H1 (cell line): ENCODE measurements around the gene RMDN2. TPM values are rescaled to one million over a fixed set of nuclear protein-coding genes. Genes with fewer than 3 reads are reported as not detected.

ENCODE experiments used
- CTCF ChIA-PET: fragments of 300-600 bp; sonication (Branson Sonifier 250); formaldehyde crosslinking; loops from one replicate; lab custom pipeline; 2021; ENCODE audit not compliant: partially characterized antibody; lab: Charles Lee
- POLR2A ChIA-PET: fragments of 300-600 bp; sonication (Branson Sonifier 250); formaldehyde crosslinking; loops from one replicate; lab custom pipeline; 2021; ENCODE audit warnings: inconsistent platforms; ENCODE audit not compliant: partially characterized antibody; lab: Charles Lee
- DNase-seq, 2 experiments: peaks; one replicate each; pipeline versions ENCODE4 v3.0.0 to v3.0.0-alpha.2; 2010 to 2022; ENCODE audit warnings: low spot score in 2 of 2, low read depth in 1 of 2, mixed read lengths in 1 of 2
- FAIRE-seq: peaks from 2 replicates; lab custom pipeline; 2011; peaks lifted over from hg19 to GRCh38; lab: Jason Lieb, UNC
- H2AFZ ChIP-seq: 2 replicates; pipeline ENCODE4 v1.8.1; 2012; ENCODE audit warnings: low read length, inconsistent platforms
- H2AK5ac ChIP-seq: 2 replicates; pipeline ENCODE4 v1.6.1; 2013; ENCODE audit warnings: low read depth, low read length
- H2BK120ac ChIP-seq: replicated peaks from 2 replicates; pipeline ENCODE3; 2013; ENCODE audit warnings: low read depth, low read length, inconsistent platforms
- H2BK12ac ChIP-seq: 2 replicates; pipeline ENCODE4 v1.6.1; 2013; ENCODE audit warnings: low read depth, low read length
- H2BK15ac ChIP-seq: 2 replicates; pipeline ENCODE4 v1.6.1; 2013; ENCODE audit warnings: low read length
- H2BK20ac ChIP-seq: 2 replicates; pipeline ENCODE4 v1.6.1; 2013; ENCODE audit warnings: low read length
- H2BK5ac ChIP-seq: 2 replicates; pipeline ENCODE4 v1.6.1; 2013; ENCODE audit warnings: low read depth, low read length
- H3K14ac ChIP-seq: 2 replicates; pipeline ENCODE4 v1.6.1; 2013; ENCODE audit warnings: inconsistent platforms; ENCODE audit not compliant: insufficient read length
- H3K18ac ChIP-seq: 2 replicates; pipeline ENCODE4 v1.6.1; 2013; ENCODE audit warnings: low read length; ENCODE audit errors: extremely low read depth
- H3K23ac ChIP-seq: 2 replicates; pipeline ENCODE4 v1.6.1; 2013; ENCODE audit warnings: inconsistent platforms; ENCODE audit not compliant: insufficient read length
- H3K23me2 ChIP-seq: 2 replicates; pipeline ENCODE4 v1.6.1; 2013; ENCODE audit warnings: low read depth, low read length
- H3K27ac ChIP-seq: 2 replicates; pipeline ENCODE4 v1.6.1; 2011; ENCODE audit warnings: low read depth, low read length, inconsistent platforms
- H3K27me3 ChIP-seq, 4 experiments: replicated peaks in 1 of 4; 1 replicate in 1 of 4; 2 replicates in 3 of 4; pipeline versions ENCODE4 v1.6.1 to v1.8.1; 2011 to 2013; ENCODE audit warnings: low read length in 3 of 4, mild to moderate bottlenecking in 3 of 4, inconsistent platforms in 2 of 4, mixed read lengths in 2 of 4, moderate library complexity in 1 of 4; ENCODE audit not compliant: control insufficient read depth in 3 of 4, insufficient read depth in 3 of 4; ENCODE audit errors: extremely low read depth in 1 of 4
- H3K36me3 ChIP-seq, 4 experiments: 2 replicates each; pipeline versions ENCODE4 v1.6.1 to v1.8.1; 2011 to 2013; ENCODE audit warnings: mild to moderate bottlenecking in 4 of 4, low read length in 3 of 4, moderate library complexity in 2 of 4, control low read depth in 1 of 4, inconsistent platforms in 1 of 4; ENCODE audit not compliant: insufficient read depth in 4 of 4, control insufficient read depth in 2 of 4
- H3K4ac ChIP-seq: replicated peaks from 2 replicates; pipeline ENCODE3; 2013; ENCODE audit warnings: low read length, low read depth, mixed read lengths, inconsistent platforms; ENCODE audit not compliant: insufficient read length
- H3K4me1 ChIP-seq, 4 experiments: replicated peaks in 1 of 4; 1 replicate in 1 of 4; 2 replicates in 3 of 4; pipeline versions ENCODE4 v1.6.1 to v1.8.1; 2011 to 2013; ENCODE audit warnings: low read length in 3 of 4, inconsistent platforms in 2 of 4, mixed read lengths in 1 of 4; ENCODE audit not compliant: insufficient read depth in 4 of 4, control insufficient read depth in 3 of 4
- H3K4me2 ChIP-seq, 2 experiments: 2 replicates each; pipeline versions ENCODE4 v1.6.1 to v1.8.1; 2011 to 2013; ENCODE audit warnings: low read depth in 2 of 2, low read length in 2 of 2, control low read depth in 1 of 2, inconsistent platforms in 1 of 2, mild to moderate bottlenecking in 1 of 2; ENCODE audit not compliant: insufficient read depth in 1 of 2
- H3K4me3 ChIP-seq, 4 experiments: fragments of 200-600, 300-600 bp in 1 of 4; sonication (generic), shearing (Covaris generic), sonication (Bioruptor Twin) in 1 of 4; 2 replicates each; pipeline versions ENCODE4 v1.5.1 to v1.8.1; 2011 to 2016; ENCODE audit warnings: low read length in 4 of 4, low read depth in 3 of 4, control low read depth in 2 of 4, inconsistent platforms in 2 of 4, mild to moderate bottlenecking in 2 of 4, mixed read lengths in 1 of 4, moderate library complexity in 1 of 4; ENCODE audit not compliant: insufficient read depth in 2 of 4; ENCODE audit errors: extremely low read depth in 1 of 4
- H3K56ac ChIP-seq: replicated peaks from 2 replicates; pipeline ENCODE3; 2013; ENCODE audit warnings: low read depth, mild to moderate bottlenecking, mixed read lengths, low read length, inconsistent platforms; ENCODE audit not compliant: insufficient read length
- H3K79me1 ChIP-seq: 2 replicates; pipeline ENCODE4 v1.6.1; 2013; ENCODE audit warnings: low read depth, low read length, control low read depth
- H3K79me2 ChIP-seq, 2 experiments: 2 replicates each; pipeline versions ENCODE4 v1.6.1 to v1.8.1; 2012 to 2013; ENCODE audit warnings: low read length in 2 of 2, mild to moderate bottlenecking in 2 of 2, inconsistent platforms in 1 of 2; ENCODE audit not compliant: insufficient read depth in 2 of 2, control insufficient read depth in 1 of 2
- H3K9ac ChIP-seq, 4 experiments: replicated peaks in 1 of 4; 1 replicate in 1 of 4; 2 replicates in 3 of 4; pipeline versions ENCODE4 v1.6.1 to v1.8.1; 2011 to 2013; ENCODE audit warnings: low read depth in 3 of 4, low read length in 3 of 4, control low read depth in 2 of 4, mild to moderate bottlenecking in 2 of 4, moderate library complexity in 2 of 4, inconsistent platforms in 1 of 4; ENCODE audit errors: extremely low read depth in 1 of 4
- H3K9me3 ChIP-seq, 2 experiments: 2 replicates each; pipeline versions ENCODE4 v1.6.1 to v1.8.1; 2012 to 2013; ENCODE audit warnings: mild to moderate bottlenecking in 2 of 2, moderate library complexity in 2 of 2, control low read depth in 1 of 2, inconsistent platforms in 1 of 2, low read depth in 1 of 2, low read length in 1 of 2, mixed read lengths in 1 of 2; ENCODE audit not compliant: insufficient read depth in 2 of 2
- H4K20me1 ChIP-seq, 2 experiments: replicated peaks in 1 of 2; 2 replicates each; pipeline versions ENCODE3 to v1.8.1; 2011 to 2013; ENCODE audit warnings: inconsistent platforms in 2 of 2, low read length in 2 of 2, mild to moderate bottlenecking in 1 of 2; ENCODE audit not compliant: insufficient read depth in 2 of 2, control insufficient read depth in 1 of 2
- H4K5ac ChIP-seq: 2 replicates; pipeline ENCODE4 v1.6.1; 2013; ENCODE audit warnings: low read length, low read depth, mixed read lengths, inconsistent platforms; ENCODE audit not compliant: insufficient read length
- H4K8ac ChIP-seq: 2 replicates; pipeline ENCODE4 v1.8.0; 2013; ENCODE audit warnings: mild to moderate bottlenecking, moderate library complexity, low read length, inconsistent platforms; ENCODE audit not compliant: insufficient read depth; ENCODE audit errors: extremely low read depth
- H4K91ac ChIP-seq: replicated peaks from 2 replicates; pipeline ENCODE3; 2013; ENCODE audit warnings: low read length, mixed read lengths, inconsistent platforms; ENCODE audit not compliant: insufficient read length
- CBX8 ChIP-seq: fragments of 300-800, 300-1000 bp; sonication (generic); IDR thresholded peaks from 2 replicates; pipeline ENCODE4 v1.7.1; 2016; ENCODE audit warnings: low read depth, low read length, borderline replicate concordance
- EP300 ChIP-seq, 2 experiments: IDR thresholded peaks; 1 replicate in 1 of 2; 2 replicates in 1 of 2; pipeline ENCODE4 v1.6.1; 2011 to 2012; ENCODE audit warnings: low read depth in 2 of 2, low read length in 2 of 2, mild to moderate bottlenecking in 2 of 2, borderline replicate concordance in 1 of 2, inconsistent platforms in 1 of 2, moderate library complexity in 1 of 2
- NRF1 ChIP-seq: IDR thresholded peaks from 2 replicates; pipeline ENCODE4 v1.6.1; 2011; ENCODE audit warnings: mild to moderate bottlenecking, low read depth, low read length, improper control_type of control experiment
- SP1 ChIP-seq: IDR thresholded peaks from 2 replicates; pipeline ENCODE4 v1.6.1; 2011; ENCODE audit warnings: low read depth, low read length
- WGBS, 2 experiments: shearing (Covaris generic) in 1 of 2; methylation state at CpG; one replicate each; pipeline versions ENCODE4 v1.1.6 to v1.1.7; 2013 to 2015; ENCODE audit warnings: low lambda C conversion rate in 2 of 2, mixed read lengths in 2 of 2, inconsistent platforms in 1 of 2, low coverage in 1 of 2, missing lambda C conversion rate in 1 of 2; ENCODE audit not compliant: insufficient replicate concordance in 2 of 2, insufficient coverage in 1 of 2, insufficient read length in 1 of 2; ENCODE audit errors: extremely low coverage in 1 of 2, missing lambda C conversion rate in 1 of 2; 5-methylcytosine and 5-hydroxymethylcytosine counted together
- polyA plus RNA-seq, 7 experiments: library from polyadenylated mRNA; depleted of rRNA in 3 of 7; stranded (reverse) in 5 of 7; unstranded in 2 of 7; fragments of >200 nt in 5 of 7; fragments of 200-250 nt in 2 of 7; gene quantifications; 1 replicate in 5 of 7; 2 replicates in 1 of 7; 4 replicates in 1 of 7; pipeline versions ENCODE4 v1.2.1 to v1.2.3, GENCODE V29; 2011 to 2013; ENCODE audit warnings: missing spikeins in 2 of 7, mixed read lengths in 2 of 7
- total RNA-seq: library from RNA; stranded (reverse); fragmentation: NEBNext Ultra II Directional; extraction: Animal tissue kit (Norgen Biotek cat#: 25700); gene quantifications from 2 replicates; pipeline ENCODE4 v1.2.1, GENCODE V29; 2021

Gene RMDN2
- total and polyA plus RNA-seq, 2 of the 8 experiments (the other 6 are each of a cell fraction or from before 2014, with no cell fraction given), result 0.53 to 3.0 TPM

GRCh38 chr2:37886745-37887144 is 38.3 kb upstream of the RMDN2 start:
- Histone ChIP-seq H3K56ac (no peak overlapping the region), H3K4ac (no peak overlapping the region), H3K18ac (no peak overlapping the region), H3K9me3 (no peaks in the 10 kb centered on the region), H2BK15ac (no peak overlapping the region), H2AFZ (no peak overlapping the region), H4K8ac (no peak overlapping the region), H2BK120ac (no peak overlapping the region), H4K91ac (no peak overlapping the region), H2BK12ac (no peak overlapping the region), H3K4me3 (no peak overlapping the region), H3K4me2 (no peak overlapping the region), H2AK5ac (no peak overlapping the region), H3K4me1 (peaks cover 2 to 9% (median 4%) of the 10 kb centered on the region in 4 experiments; a peak in 5 of 7 replicates), H3K14ac (no peak overlapping the region), H2BK20ac (no peak overlapping the region), H3K23ac (no peak overlapping the region), H3K27me3 (no peaks in the 10 kb centered on the region), H3K79me1 (no peaks in the 10 kb centered on the region), H3K36me3 (no peaks in the 10 kb centered on the region), H3K79me2 (no peaks in the 10 kb centered on the region), H4K20me1 (no peaks in the 10 kb centered on the region), H3K27ac (no peak overlapping the region), H4K5ac (no peak overlapping the region), H3K23me2 (peaks cover 1% of the 10 kb centered on the region; the same call in 1 of the 2 replicates), H3K9ac (no peak overlapping the region), H2BK5ac (no peak overlapping the region)
- ChIA-PET POLR2A (no interaction called here), CTCF (interaction anchor here (1.0 to 7.6 kb wide), 5 partner anchors 10 to 491 kb away, joined by 3 to 91 read pairs (median 9); no protein-coding TSS in a partner anchor)
- TF ChIP-seq EP300 (IDR thresholded peaks at IDR 0.05; ENCODE audit: borderline replicate concordance in 1 of 2, low read depth in 2 of 2, low read length in 2 of 2) (no peak), CBX8 (no peak), SP1 (no peak), NRF1 (no peak)
- DNase-seq (no peak), FAIRE-seq (no peak)
- 96% methylated on average over 5 of the region's 5 CpGs; no CpG with 5 or more reads in 1 of the 2 experiments for WGBS, 2 experiments
